ENCODE data around the gene LAMTOR3.

DNA sequence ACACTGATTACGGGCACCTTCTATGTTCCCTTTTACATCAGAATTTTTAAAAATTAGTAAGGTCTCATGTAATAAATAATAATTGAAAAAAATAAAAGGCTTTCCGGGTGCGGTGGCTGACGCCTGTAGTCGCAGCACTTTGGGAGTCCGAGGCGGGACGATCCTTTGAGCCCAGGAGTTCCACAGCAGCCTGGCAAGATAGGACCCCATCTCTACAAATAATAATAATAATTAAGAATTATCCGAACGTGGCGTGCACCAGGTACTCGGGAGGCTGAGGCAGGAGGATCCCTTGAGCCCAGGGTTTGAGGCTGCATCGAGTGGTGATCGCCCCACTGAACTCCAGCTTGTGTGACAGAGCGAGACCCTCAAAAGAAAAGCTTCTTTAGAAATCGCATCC, 771 bp upstream of the LAMTOR3 start:
- TF ChIP-seq CTCF (IDR thresholded peaks at IDR 0.05) (no peak), POLR2A (IDR thresholded peaks at IDR 0.05) (no peak), EP300 (IDR thresholded peaks at IDR 0.05) (no peak)
